GM12872 (cell line): Measurements from ENCODE around the gene GALNT6.
A peak's percentile ranks its signal among the peaks of the same experiment; 100 is the strongest.

ENCODE experiments used
- CTCF ChIP-seq: IDR thresholded peaks from 3 replicates; pipeline ENCODE4 v1.5.1; 2011; ENCODE audit warnings: low read depth, mild to moderate bottlenecking, low read length, moderate library complexity; ENCODE audit not compliant: insufficient read depth

The GALNT6 gene

GRCh38 chr12:51361161-51362016 is 29.8 kb downstream of the GALNT6 start:
- no peak for TF ChIP-seq CTCF

- TF ChIP-seq CTCF, result no peak
These were observed 30.9 kb downstream of the GALNT6 start for GRCh38 chr12:51360315-51360714.

DNA sequence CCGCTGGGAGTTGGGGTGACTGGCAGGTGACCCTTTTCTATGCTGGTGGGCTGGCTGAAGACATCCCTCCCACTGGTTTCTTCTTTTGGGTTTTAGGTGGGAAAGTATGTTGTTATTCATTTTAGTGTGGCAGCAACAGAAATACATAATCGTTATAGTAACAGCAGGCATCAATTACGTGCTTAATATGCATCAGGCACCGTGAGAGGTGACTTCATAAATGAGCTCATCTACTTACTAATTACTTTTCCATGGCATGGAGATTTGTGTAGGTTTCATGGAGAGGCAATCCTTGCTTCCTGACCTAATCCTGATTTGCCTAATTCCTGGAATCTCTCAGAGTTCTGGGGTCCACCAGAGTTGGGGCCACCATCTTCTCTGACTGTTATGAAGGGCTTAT is 31.4 kb downstream of the GALNT6 start:
- no peak for TF ChIP-seq CTCF

DNA sequence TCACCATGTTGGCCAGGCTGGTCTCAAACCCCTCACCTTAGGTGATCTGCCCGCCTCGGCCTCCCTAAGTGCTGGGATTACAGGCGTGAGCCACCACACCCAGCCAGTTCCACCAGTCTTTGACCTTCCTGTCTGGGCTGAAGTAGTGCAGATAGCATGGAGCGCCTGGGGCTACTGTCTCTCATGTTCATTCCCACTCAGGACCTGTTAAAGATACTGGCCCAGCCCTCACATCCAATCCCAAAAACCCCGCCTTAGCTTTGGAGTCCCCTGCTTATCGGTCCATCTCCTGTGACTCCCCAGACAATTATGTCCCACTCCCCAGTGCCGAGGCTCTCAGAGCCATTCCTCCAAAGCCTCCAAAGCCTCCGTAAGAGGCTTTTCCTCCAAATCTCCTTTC is 32.7 kb downstream of the GALNT6 start:
- no peak for TF ChIP-seq CTCF

GRCh38 chr12:51357374-51358047 is 33.7 kb downstream of the GALNT6 start:
- no peak for TF ChIP-seq CTCF

DNA sequence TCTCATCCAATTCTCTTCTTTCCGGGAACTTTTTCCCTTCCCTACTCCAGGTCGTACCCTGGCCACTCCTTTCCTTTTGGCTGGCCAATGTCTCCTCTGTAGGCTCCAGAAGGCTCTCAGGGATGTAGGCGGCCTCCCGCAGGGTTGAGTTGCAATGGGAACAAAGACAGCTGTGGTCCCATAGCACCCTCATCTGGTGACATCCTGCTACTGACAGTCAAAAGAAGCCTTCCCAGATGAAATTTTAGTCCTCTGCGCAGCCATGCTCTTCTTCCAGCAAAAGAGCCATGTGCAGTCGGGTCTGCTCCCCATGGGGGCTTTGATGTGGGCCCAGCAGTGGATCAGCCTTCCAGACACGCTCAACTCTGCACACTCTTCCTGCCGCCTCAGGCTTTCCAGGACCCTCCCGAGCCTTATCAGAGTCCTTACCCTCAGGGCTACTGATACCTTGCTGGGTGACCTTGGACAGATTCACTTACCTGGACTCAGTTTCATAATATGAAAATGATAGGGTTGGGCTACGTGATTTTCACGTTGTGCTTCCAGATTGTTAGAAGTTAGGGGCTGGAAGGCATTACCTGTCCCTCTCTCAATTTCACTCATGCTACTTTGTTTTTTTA is 39.2 kb downstream of the GALNT6 start:
- TF ChIP-seq CTCF, result peak; percentile 77

- no peak for TF ChIP-seq CTCF
These were observed 42.2 kb downstream of the GALNT6 start for GRCh38 chr12:51349026-51349425.
